SH-SY5Y (cell line): ENCODE results near the gene EBF3.

ENCODE experiments used
- GATA2 ChIP-seq: IDR thresholded peaks from 2 replicates; pipeline ENCODE4 v1.6.1; 2011; ENCODE audit warnings: mild to moderate bottlenecking, low read depth, low read length
- GATA3 ChIP-seq: IDR thresholded peaks from 2 replicates; pipeline ENCODE4 v1.6.1; 2011; ENCODE audit warnings: low read depth, mild to moderate bottlenecking, low read length, moderate library complexity

DNA sequence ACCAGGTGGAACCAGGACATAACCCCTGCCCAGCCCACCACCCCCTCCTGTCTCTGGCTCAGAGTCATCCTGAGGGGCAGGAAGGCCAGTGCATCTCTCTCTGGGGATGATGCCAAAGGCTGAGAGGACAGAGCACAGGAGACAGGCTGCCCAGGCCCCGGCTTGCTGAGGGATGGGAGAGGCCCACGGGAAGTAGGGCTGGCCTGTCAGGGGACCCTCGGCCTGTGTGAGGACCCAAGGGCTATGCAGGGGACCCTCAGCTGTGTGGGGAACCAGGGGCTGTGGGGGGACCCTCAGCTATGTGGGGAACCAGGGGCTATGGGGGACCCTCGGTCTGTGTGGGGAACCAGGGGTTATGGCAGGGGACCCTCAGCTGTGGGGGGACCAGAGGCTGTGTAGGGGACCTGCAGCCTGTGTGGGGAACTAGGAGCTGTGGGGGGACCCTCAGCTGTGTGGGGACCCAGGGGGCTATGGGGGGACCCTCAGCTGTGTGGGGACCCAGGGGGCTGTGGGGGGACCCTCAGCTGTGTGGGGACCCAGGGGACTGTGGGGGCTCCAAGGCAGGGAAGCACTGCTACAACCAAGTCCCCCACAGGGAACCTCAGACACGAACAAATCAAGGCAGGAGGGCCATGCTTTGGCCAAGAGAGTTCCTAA, 27.7 kb downstream of the EBF3 start:
- TF ChIP-seq GATA2 (no peak), GATA3 (no peak)
